HepG2 (cell line): Measurements from ENCODE around the gene TMEM252. TPM values are rescaled to one million over a fixed set of nuclear protein-coding genes. Genes with fewer than 3 reads are reported as not detected.

Source experiments
- ATAC-seq: fragments of 200-7000 bp; cut with Tn5 transposase; 3 replicates; pipeline ENCODE4 v1.9.1; 2020; ENCODE audit warnings: mild to moderate bottlenecking, moderate library complexity
- BruUV-seq: library from RNA; stranded (reverse); fragments of 400-500 nt; replicated peaks from 2 replicates; lab custom pipeline; 2021; lab: Mats Ljungman, UMichigan
- CTCF ChIA-PET: fragments of 300-600 bp; formaldehyde crosslinking; extraction: SDS; loops from one replicate; lab custom pipeline; 2021; ENCODE audit warnings: low total read pairs, inconsistent platforms, low intra/inter-chr PET ratio; lab: Yijun Ruan, JAX
- POLR2A ChIA-PET: fragments of 350-600 bp; sonication (Branson Sonifier 250); formaldehyde crosslinking; loops from one replicate; lab custom pipeline; 2020; ENCODE audit warnings: antibody characterized with exemption, inconsistent platforms; lab: Yijun Ruan, JAX
- DNase-seq: peaks from one replicate; pipeline ENCODE4 v3.0.0-alpha.2; 2015; ENCODE audit warnings: low spot score
- FAIRE-seq: peaks from 3 replicates; lab custom pipeline; 2011; peaks lifted over from hg19 to GRCh38; lab: Jason Lieb, UNC
- H2AFZ ChIP-seq: one replicate; pipeline ENCODE4 v1.6.1; 2011; ENCODE audit warnings: low read length, inconsistent platforms
- H3K27ac ChIP-seq: fragments of 300-600 bp; 3 replicates; pipeline ENCODE4 v1.8.0; 2011; ENCODE audit warnings: mixed run types, mild to moderate bottlenecking, mixed read lengths, low read length, inconsistent platforms; ENCODE audit not compliant: insufficient read depth; ENCODE audit errors: extremely low read length
- H3K27me3 ChIP-seq, 2 experiments: fragments of 200-600 bp in 1 of 2; 2 replicates in 1 of 2; 3 replicates in 1 of 2; pipeline versions ENCODE4 v1.6.0 to v1.8.0; 2011; ENCODE audit warnings: low read length in 2 of 2, mild to moderate bottlenecking in 2 of 2, moderate library complexity in 2 of 2, inconsistent platforms in 1 of 2; ENCODE audit not compliant: insufficient read depth in 2 of 2, control insufficient read depth in 1 of 2
- H3K36me3 ChIP-seq, 2 experiments: fragments of 200-600 bp in 1 of 2; replicated peaks in 1 of 2; 2 replicates in 1 of 2; 3 replicates in 1 of 2; pipeline versions ENCODE4 v1.5.1 to v1.8.0; 2011; ENCODE audit warnings: low read length in 2 of 2, inconsistent platforms in 1 of 2; ENCODE audit not compliant: insufficient read depth in 2 of 2, control insufficient read depth in 1 of 2
- H3K4me1 ChIP-seq: 2 replicates; pipeline ENCODE4 v1.5.1; 2012; ENCODE audit warnings: low read length, inconsistent platforms; ENCODE audit not compliant: insufficient read depth
- H3K4me2 ChIP-seq: 2 replicates; pipeline ENCODE4 v1.6.0; 2011; ENCODE audit warnings: low read depth, low read length, inconsistent platforms
- H3K4me3 ChIP-seq, 3 experiments: fragments of 200-600 bp in 1 of 3; sonication (generic), shearing (Covaris generic) in 1 of 3; replicated peaks in 1 of 3; 2 replicates each; pipeline ENCODE4 v1.5.1; 2011 to 2016; ENCODE audit warnings: low read length in 3 of 3, inconsistent platforms in 2 of 3, low read depth in 2 of 3, mild to moderate bottlenecking in 2 of 3, control low read depth in 1 of 3, mixed read lengths in 1 of 3; ENCODE audit not compliant: insufficient read depth in 1 of 3
- H3K79me2 ChIP-seq: one replicate; pipeline ENCODE4 v1.6.1; 2011; ENCODE audit warnings: low read length, inconsistent platforms; ENCODE audit not compliant: insufficient read depth
- H3K9ac ChIP-seq: 2 replicates; pipeline ENCODE4 v1.6.0; 2011; ENCODE audit warnings: mild to moderate bottlenecking, low read depth, low read length, inconsistent platforms; ENCODE audit not compliant: insufficient read depth
- H3K9me3 ChIP-seq: 2 replicates; pipeline ENCODE4 v1.5.1; 2012; ENCODE audit warnings: mild to moderate bottlenecking, low read length
- H4K20me1 ChIP-seq: 2 replicates; pipeline ENCODE4 v1.6.0; 2011; ENCODE audit warnings: inconsistent platforms, mild to moderate bottlenecking, low read length, moderate library complexity; ENCODE audit not compliant: insufficient read depth
- DNMT1 ChIP-seq: sonication (generic); formaldehyde crosslinking; IDR thresholded peaks from 2 replicates; pipeline ENCODE4 v1.5.1; 2020; ENCODE audit warnings: mild to moderate bottlenecking, missing genetic modification reagents
- EZH2 ChIP-seq: conservative IDR thresholded peaks from 2 replicates; pipeline ENCODE4 v1.6.1; 2012; ENCODE audit warnings: mild to moderate bottlenecking, low read depth, low read length, moderate library complexity
- KAT8 ChIP-seq: IDR thresholded peaks from 2 replicates; pipeline ENCODE4 v1.6.1; 2016; ENCODE audit warnings: missing genetic modification reagents, missing compliant biosample characterization
- MED13 ChIP-seq: sonication (generic); formaldehyde crosslinking; IDR thresholded peaks from 2 replicates; pipeline ENCODE4 v1.5.0; 2020; ENCODE audit warnings: missing genetic modification reagents
- NR3C1 ChIP-seq: sonication (generic); formaldehyde crosslinking; IDR thresholded peaks from 2 replicates; pipeline ENCODE4 v1.4.0; 2020; ENCODE audit warnings: missing genetic modification reagents
- PRPF4 ChIP-seq: fragments of 200-400 bp; formaldehyde crosslinking; IDR thresholded peaks from 2 replicates; pipeline ENCODE4 v1.6.1; 2016; ENCODE audit warnings: low read length, low read depth; ENCODE audit not compliant: poor library complexity, severe bottlenecking
- REL ChIP-seq: sonication (generic); formaldehyde crosslinking; conservative IDR thresholded peaks from 2 replicates; pipeline ENCODE4 v1.8.0; 2022; ENCODE audit warnings: mild to moderate bottlenecking, missing genetic modification reagents, moderate library complexity
- SALL2 ChIP-seq: sonication (generic); formaldehyde crosslinking; IDR thresholded peaks from 2 replicates; pipeline ENCODE4 v1.8.1; 2023; ENCODE audit warnings: mild to moderate bottlenecking, missing genetic modification reagents, inconsistent platforms
- SETDB1 ChIP-seq: sonication (generic); formaldehyde crosslinking; IDR thresholded peaks from 2 replicates; pipeline ENCODE4 v1.5.1; 2020; ENCODE audit warnings: missing genetic modification reagents, mild to moderate bottlenecking, borderline replicate concordance
- TBX2 ChIP-seq: sonication (generic); formaldehyde crosslinking; IDR thresholded peaks from 2 replicates; pipeline ENCODE4 v1.5.0; 2020; ENCODE audit warnings: missing genetic modification reagents, mild to moderate bottlenecking, borderline replicate concordance
- ZBTB26 ChIP-seq: IDR thresholded peaks from 2 replicates; pipeline ENCODE4 v1.6.1; 2016; ENCODE audit warnings: missing compliant biosample characterization, missing genetic modification reagents, borderline replicate concordance
- ZNF280B ChIP-seq: sonication (generic); formaldehyde crosslinking; IDR thresholded peaks from 2 replicates; pipeline ENCODE4 v1.5.0; 2020; ENCODE audit warnings: missing genetic modification reagents, mild to moderate bottlenecking, borderline replicate concordance
- ZNF333 ChIP-seq: sonication (generic); formaldehyde crosslinking; IDR thresholded peaks from 2 replicates; pipeline ENCODE4 v1.4.0; 2020; ENCODE audit warnings: mild to moderate bottlenecking, missing genetic modification reagents, borderline replicate concordance
- ZNF503 ChIP-seq: sonication (generic); formaldehyde crosslinking; IDR thresholded peaks from 2 replicates; pipeline ENCODE4 v1.4.0; 2020; ENCODE audit warnings: missing genetic modification reagents
- ZNF639 ChIP-seq: conservative IDR thresholded peaks from 2 replicates; pipeline ENCODE4 v1.6.1; 2018; ENCODE audit warnings: missing genetic modification reagents
- ZNF784 ChIP-seq: sonication (generic); formaldehyde crosslinking; IDR thresholded peaks from 2 replicates; pipeline ENCODE4 v1.5.1; 2020; ENCODE audit warnings: missing genetic modification reagents, mild to moderate bottlenecking, borderline replicate concordance
- in situ Hi-C: cut with HindIII; loops from 2 replicates; pipeline ENCODE4 v1.10.0; 2017; ENCODE audit warnings: low pct_unique_long_range_greater_than_20kb; ENCODE audit not compliant: extremely low pct_ligation_motif_present
- intact Hi-C: fragments of 100-400 bp; cut with micrococcal nuclease; formaldehyde crosslinking; loops from one replicate; pipeline ENCODE4 v1.10.0; 2022; ENCODE audit not compliant: unreplicated experiment
- polyA plus RNA-seq, 8 experiments: library from polyadenylated mRNA; depleted of rRNA in 3 of 8; stranded (reverse) in 7 of 8; unstranded in 1 of 8; fragments of >200 nt; fragmentation: Illumina TruSeq in 4 of 8; extraction: Trizol in 4 of 8; gene quantifications; 2 replicates each; pipeline versions ENCODE4 v1.2.1 to v1.2.3, GENCODE V29; 2011 to 2016; ENCODE audit warnings: low read depth in 4 of 8, missing spikeins in 1 of 8, mixed read lengths in 1 of 8; ENCODE audit not compliant: insufficient read depth in 1 of 8
- total RNA-seq, 5 experiments: library from RNA; depleted of rRNA; stranded (reverse); fragments of >200 nt; fragmentation: Illumina TruSeq; extraction: Trizol; gene quantifications; 2 replicates each; pipeline ENCODE4 v1.2.3, GENCODE V29; 2016; ENCODE audit warnings: low read depth in 1 of 5

The TMEM252 gene
- total and polyA plus RNA-seq, 2 of the 13 experiments (the other 11 are each of a cell fraction or from before 2014, with no cell fraction given) = not detected

- Histone ChIP-seq H3K9me3 (no peaks in the 10 kb centered on the region), H4K20me1 (no peaks in the 10 kb centered on the region), H3K4me1 (peaks cover 9% of the 10 kb centered on the region; the same call in 1 of the 2 replicates), H3K4me3 (no peak overlapping the region), H3K27ac (no peak overlapping the region), H3K36me3 (no peaks in the 10 kb centered on the region), H3K27me3 (no peaks in the 10 kb centered on the region; a peak in 1 of 5 replicates), H3K79me2 (no peaks in the 10 kb centered on the region), H2AFZ (no peak overlapping the region), H3K4me2 (no peak overlapping the region), H3K9ac (no peak overlapping the region)
- DNase-seq (no peak), ATAC-seq (no peak), FAIRE-seq (no peak)
- in situ Hi-C loops (no loop called here), intact Hi-C loops (no loop called here)
- BruUV-seq = no TSS peak
- ChIA-PET POLR2A (no interaction called here), CTCF (no interaction called here)
- TF ChIP-seq ZNF333 (CRISPR knock-in tag) = no peak
- no peak for TF ChIP-seq SALL2
- no peak for TF ChIP-seq REL (CRISPR knock-in tag)
- no peak for TF ChIP-seq KAT8 (CRISPR knock-in tag)
- TF ChIP-seq EZH2 = no peak
- TF ChIP-seq ZNF784 (CRISPR knock-in tag) = no peak
- no peak for TF ChIP-seq PRPF4
- no peak for TF ChIP-seq ZNF639 (CRISPR knock-in tag)
- no peak for TF ChIP-seq ZBTB26
- TF ChIP-seq ZNF280B (CRISPR knock-in tag) = no peak
- no peak for TF ChIP-seq DNMT1
- no peak for TF ChIP-seq MED13 (CRISPR knock-in tag)
- no peak for TF ChIP-seq ZNF503
- no peak for TF ChIP-seq SETDB1
- TF ChIP-seq TBX2 (CRISPR knock-in tag) = no peak
- TF ChIP-seq NR3C1 (CRISPR knock-in tag) = no peak
These were observed 6.7 kb upstream of the TMEM252 start for GRCh38 chr9:68547417-68547816.
